ENCODE measurements around the gene DVL3.
"Not testable (repeated sequence)": the region's sequence is repeated elsewhere in the genome, so short reads cannot be mapped to it uniquely, and the experiment has no call there.

DVL3 gene

GRCh38 chr3:184154885-184155643, at the start of gene DVL3:
Gene DVL3, plus strand, starts transcription at chr3:184155377. Its CDS starts 259 bp downstream, at chr3:184155636.
- peak; percentile 24 to 42 for DNase-seq

GRCh38 chr3:184110316-184110725, 44.9 kb upstream of the DVL3 start:
- DNase-seq: no peak

GRCh38 chr3:184116017-184116416, 39.2 kb upstream of the DVL3 start:
- no peak for DNase-seq

DNA sequence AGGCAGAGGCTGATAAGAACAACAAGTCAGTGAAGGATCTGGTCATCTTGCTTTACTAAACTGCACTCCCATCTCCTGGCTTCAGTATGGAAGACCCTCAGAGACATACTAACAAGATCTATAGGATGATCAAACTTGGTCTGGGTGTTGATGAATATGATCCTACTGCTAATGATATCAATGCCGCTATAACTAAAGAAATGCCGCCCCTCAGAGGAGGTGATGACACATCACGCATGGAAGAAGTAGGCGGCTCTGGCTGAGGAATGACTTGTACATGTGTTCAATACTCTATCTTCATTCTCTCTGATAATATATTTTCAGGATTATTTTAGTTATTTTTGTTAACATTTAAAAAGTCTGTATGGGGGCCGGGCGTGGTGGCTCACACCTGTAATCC, 37.5 kb upstream of the DVL3 start:
- DNase-seq: no peak

DNA sequence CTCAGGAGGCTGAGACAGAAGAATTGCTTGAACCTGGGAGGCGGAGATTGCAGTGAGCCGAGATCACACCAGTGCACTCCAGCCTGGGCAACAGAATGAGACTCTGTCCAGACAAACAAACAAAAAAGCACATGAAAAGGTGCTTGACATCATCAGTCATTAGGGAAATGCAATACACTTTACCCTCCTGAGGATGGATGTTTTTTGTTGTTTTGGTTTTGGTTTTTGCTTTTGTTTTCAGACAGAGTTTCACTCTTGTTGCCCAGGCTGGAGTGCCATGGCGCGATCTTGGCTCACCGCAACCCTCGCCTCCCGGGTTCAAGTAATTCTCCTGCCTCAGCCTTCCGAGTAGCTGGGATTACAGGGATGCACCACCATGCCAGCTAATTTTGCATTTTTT, 34.1 kb upstream of the DVL3 start:
- not testable (repeated sequence) for DNase-seq

DNA sequence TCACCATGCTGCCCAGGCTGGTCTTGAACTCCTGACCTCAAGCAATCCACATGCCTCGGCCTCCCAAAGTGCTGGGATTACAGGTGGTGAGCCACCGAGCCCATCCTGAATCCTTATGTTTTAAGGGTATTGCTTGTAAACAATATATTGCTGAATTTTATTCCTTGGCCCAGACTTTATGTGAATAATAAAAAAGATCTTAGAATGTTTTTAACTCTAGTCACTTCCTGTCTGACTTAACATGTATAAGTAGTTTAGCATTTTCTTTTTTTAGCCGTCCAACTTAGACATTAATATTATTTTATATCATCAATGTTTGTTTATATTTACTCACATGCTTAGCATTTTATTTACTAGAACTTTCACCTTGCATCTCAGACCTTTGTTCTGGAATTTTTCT, 29.2 kb upstream of the DVL3 start:
- DNase-seq: no peak

DNA sequence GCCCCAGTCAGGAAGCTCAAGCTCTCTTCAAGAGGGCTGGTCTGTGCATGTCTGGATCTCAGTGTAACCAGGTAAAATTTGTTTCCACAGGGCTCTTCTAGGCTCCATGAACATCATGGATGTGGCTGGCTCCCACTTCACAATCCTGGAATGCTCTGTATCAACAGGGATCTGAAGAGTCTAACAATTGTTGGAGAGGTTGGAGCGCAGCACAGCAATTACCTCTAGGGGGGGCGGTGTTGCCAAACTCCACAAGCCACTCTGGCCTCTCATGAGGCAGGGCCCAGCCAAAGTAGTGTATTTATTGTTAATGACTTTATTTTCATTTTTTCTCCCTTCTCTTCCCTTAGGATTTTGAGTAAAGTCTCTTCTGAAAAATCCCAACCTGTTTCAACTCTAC, 26.2 kb upstream of the DVL3 start:
- DNase-seq: no peak

DNA sequence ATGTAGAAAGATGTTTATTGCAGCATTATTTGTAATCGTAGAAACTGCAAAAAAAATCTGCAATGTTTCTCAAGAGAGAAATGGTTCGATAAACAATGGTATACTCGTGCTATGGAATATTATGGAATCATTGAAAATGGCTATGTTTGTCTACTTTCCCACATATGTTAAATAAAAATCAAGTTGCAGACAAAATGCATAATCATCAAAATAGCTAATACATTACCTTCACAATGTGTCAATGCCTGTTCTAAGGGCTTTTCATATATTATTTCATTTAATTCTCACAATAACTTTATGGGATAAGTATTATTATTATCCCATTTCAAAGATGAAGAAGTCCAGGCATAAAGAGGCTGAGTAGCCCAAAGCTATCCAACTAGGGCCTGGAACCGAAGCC, 22.2 kb upstream of the DVL3 start:
- DNase-seq: no peak

DNA sequence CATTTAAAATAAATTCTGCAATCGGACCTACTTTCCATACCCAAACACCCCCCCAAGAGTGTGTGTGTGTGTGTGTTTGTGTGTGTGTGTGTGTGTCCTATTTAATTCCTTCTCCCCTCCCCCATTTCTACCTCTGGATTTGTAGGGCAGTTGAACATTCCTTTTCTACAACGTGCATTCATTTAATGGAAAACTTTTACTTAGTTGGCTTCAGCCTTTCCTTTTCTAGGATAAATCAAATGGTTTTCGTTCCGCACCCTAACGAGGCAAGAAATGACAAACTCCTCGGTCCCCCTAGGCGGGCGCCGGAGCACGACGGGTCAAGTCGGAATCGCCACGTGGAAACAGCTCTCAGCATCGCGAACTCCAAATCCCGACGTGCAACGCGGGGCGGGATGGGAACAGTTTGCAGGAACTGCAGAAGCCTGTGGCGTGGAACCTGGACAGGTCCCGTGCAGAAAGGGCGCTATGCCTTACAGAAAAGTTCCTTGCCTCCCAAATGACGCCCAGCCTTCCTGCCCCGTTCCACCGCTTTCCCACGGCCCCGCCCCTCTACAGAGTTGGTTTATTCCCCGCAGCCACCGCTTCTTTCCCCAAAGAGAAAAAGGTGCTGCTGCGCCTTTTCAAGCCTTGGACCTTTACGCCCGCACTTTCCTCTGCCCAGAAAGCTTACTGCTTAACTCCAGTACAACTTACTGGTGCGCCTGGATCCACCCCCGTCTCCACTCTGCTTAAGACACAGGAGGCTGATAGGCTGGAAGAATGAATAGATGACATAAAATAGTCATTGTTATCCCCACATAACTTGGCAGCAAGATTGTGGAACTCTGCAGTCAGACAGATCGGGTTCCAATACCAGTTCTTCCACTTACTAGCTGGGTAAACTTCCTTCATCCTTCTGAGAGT, 21.1 kb upstream of the DVL3 start:
- peak; percentile 47 to 48 for DNase-seq

GRCh38 chr3:184134746-184135148, 20.4 kb upstream of the DVL3 start:
- no peak for DNase-seq

DNA sequence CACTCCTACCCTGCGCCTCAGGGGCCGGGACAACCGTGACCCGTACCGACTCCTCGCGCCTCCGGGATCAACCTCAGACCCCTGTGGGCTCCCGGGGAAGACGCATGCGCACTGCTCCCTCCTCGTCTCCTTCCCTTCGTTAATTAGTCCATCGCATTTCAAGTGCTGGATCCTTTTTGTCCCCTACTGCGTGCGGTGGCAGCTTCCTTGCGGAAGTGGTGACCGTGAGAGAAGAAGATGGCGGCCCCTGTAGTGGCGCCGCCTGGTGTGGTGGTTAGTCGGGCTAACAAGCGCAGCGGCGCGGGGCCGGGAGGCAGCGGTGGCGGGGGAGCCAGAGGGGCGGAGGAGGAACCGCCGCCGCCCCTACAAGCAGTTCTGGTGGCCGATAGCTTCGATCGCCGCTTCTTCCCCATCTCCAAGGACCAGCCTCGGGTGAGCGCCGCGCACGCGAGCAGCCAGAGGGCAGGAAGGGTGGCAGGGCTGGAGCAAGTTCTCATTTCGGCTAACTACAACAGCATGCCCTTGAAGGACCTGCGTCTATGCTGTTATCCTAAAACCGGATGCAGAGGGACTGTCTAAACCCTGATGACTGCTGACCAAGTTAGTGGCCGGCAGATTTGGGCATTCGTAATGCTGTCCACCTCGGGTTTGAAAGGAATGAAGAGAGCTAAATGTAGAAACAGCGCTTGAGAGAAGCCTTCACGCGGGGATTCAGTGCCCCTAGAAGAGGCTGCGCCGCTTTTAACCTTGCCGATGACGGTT, 19.8 kb upstream of the DVL3 start, which contains the start of gene EIF2B5:
EIF2B5 (plus strand) TSS at position 210 of the 762 bp plus-strand sequence; CDS start at position 238, 28 bp downstream.
- peak; percentile 78 to 81 for DNase-seq

DNA sequence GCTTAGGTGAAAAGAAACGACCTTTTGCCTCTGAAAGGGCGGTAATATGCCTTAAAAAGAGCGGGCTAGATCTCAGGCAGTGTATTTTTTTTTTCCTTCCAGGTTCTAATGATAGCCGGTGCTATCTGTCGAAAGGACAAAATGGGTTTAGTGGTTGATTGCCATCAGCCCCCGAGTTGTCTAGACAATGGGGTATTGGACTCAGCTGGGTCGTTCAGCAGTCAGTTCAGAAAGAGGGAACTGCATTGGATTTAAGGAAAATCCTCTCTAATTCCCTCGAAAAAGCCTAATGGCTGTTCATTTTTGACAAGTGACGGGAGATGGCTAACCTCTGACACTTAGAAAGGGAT, 19.3 kb upstream of the DVL3 start:
- DNase-seq: no peak

DNA sequence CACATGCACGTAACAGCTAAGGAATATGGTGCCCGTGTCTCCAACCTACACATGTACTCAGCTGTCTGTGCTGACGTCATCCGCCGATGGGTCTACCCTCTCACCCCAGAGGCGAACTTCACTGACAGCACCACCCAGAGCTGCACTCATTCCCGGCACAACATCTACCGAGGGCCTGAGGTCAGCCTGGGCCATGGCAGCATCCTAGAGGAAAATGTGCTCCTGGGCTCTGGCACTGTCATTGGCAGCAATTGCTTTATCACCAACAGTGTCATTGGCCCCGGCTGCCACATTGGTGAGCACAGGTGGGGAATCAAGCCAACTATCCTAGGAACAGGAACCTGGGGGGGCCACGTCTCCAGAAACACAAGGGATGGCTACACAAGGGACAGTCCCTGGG, 14.7 kb upstream of the DVL3 start:
- no peak for DNase-seq

DNA sequence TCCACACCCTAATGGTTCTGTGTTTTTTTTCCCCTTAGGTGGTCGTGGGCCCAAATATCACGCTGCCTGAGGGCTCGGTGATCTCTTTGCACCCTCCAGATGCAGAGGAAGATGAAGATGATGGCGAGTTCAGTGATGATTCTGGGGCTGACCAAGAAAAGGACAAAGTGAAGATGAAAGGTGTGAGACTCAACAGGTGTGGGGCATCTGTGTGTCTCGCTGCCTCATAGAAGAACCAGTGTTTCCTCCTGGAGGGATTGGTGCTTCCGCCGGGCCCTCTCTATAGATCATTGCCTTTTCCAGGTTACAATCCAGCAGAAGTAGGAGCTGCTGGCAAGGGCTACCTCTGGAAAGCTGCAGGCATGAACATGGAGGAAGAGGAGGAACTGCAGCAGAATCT, 13.0 kb upstream of the DVL3 start:
- no peak for DNase-seq

DNA sequence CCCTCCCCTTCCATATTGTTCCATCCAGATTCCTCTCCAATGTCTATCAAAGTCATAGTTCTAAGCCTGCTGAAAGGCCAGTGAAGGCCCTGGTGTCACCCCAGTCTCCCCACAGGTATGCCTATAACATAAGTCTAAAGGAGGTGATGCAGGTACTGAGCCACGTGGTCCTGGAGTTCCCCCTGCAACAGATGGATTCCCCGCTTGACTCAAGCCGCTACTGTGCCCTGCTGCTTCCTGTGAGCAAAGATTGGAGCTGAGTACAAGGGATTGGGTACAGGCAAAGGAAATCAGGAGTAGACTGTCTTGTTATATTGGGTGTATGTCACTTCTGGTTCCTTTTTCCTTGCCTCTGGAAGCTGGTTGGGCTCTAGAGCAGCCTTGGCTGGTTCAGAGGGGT, 11.8 kb upstream of the DVL3 start:
- no peak for DNase-seq

DNA sequence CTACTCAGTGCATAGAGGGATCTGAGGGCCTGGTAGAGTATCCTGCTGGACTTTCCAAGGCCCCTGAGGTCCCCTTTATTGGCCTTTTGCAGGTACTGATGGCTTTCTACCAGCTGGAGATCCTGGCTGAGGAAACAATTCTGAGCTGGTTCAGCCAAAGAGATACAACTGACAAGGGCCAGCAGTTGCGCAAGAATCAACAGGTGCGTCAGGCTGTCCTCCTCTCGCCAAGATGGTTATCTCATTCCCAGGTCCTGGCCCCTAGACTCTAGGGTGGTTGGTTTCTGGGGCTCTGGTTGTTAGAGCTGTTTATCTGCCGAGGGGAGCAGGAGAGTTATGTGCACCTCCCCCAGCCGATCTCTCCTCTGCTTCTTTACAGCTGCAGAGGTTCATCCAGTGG, 10.7 kb upstream of the DVL3 start:
- DNase-seq: no peak

DNA sequence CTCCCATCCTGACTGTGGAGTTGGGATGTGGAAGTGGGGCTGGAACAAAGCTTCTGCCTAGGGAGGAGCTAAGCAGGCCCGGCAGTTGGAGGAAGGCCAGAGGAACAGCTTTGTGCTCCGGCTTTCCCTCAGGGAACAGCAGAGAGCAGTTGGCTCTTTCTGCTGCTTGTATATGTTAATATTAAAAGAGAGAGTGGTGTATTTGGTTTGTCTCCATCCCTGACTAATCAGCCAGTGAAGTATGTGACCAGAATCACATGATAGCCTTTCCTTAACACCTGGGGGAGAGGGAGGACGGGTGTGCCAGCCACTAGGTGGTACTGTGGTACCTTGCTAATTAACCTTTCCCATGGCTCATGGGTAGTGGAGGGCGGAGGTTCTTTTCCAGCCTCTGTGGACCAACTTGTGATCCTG, 10.1 kb upstream of the DVL3 start:
- no peak for DNase-seq

GRCh38 chr3:184145751-184146270, 9.4 kb upstream of the DVL3 start:
- DNase-seq: no peak

DNA sequence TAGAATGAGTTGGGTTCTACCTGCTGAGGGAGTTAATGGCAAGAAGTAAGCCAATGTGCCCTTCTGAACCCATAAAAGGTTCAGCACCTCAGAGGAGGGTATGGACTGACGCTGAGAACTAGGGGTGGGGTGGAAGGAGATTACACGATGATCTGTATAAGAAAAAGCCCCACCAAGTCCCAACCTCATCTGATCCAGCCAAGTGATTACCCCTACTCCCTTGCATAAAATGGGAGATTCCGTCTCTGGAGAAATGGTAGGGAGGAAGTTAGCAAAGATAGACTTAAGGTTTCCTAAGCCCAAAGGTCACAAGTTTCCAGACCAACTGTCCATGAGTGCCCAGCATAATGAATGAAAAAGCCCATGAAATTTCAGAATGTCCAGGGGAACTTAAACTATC, 7.1 kb upstream of the DVL3 start:
- DNase-seq: no peak

GRCh38 chr3:184149123-184149522, 6.1 kb upstream of the DVL3 start:
- no peak for DNase-seq

- DNase-seq: not testable (repeated sequence)
Measured at GRCh38 chr3:184149770-184150169, 5.4 kb upstream of the DVL3 start.

GRCh38 chr3:184155644-184156521, 706 bp downstream of the DVL3 start:
- peak; percentile 40 to 46 for DNase-seq
